HFF-Myc (cell line): ENCODE results near the gene FGF1.

Experiments used
- DNase-seq: peaks from one replicate; pipeline ENCODE4 v3.0.0-alpha.2; 2011; ENCODE audit warnings: low read depth; ENCODE audit errors: extremely low read depth
- H3K4me3 ChIP-seq: replicated peaks from 2 replicates; pipeline ENCODE4 v1.5.1; 2011; ENCODE audit warnings: low read depth, mild to moderate bottlenecking, control low read depth, low read length
- CTCF ChIP-seq: IDR thresholded peaks from 2 replicates; pipeline ENCODE4 v1.5.1; 2012; ENCODE audit warnings: mild to moderate bottlenecking, low read depth, low read length, control low read depth; ENCODE audit errors: missing control alignments

The FGF1 gene

GRCh38 chr5:142584891-142585290 lies 101.0 kb downstream of the FGF1 start:
- TF ChIP-seq CTCF, result no peak
- DNase-seq, result no peak
- H3K4me3 ChIP-seq, result no peak overlapping the region

- TF ChIP-seq CTCF, result no peak
- no peak overlapping the region for H3K4me3 ChIP-seq
Measured at GRCh38 chr5:142578161-142578830, 107.6 kb downstream of the FGF1 start.

GRCh38 chr5:142576804-142577203 lies 109.1 kb downstream of the FGF1 start:
- H3K4me3 ChIP-seq, result no peak overlapping the region
- no peak for DNase-seq
- TF ChIP-seq CTCF, result no peak

More at GRCh38 chr5:142578161-142578830, 107.6 kb downstream of the FGF1 start:
- DNase-seq, result no peak

GRCh38 chr5:142576303-142576702 lies 109.6 kb downstream of the FGF1 start:
- no peak overlapping the region for H3K4me3 ChIP-seq
- TF ChIP-seq CTCF, result no peak
- DNase-seq, result no peak

GRCh38 chr5:142572006-142572405 lies 113.9 kb downstream of the FGF1 start:
- no peak overlapping the region for H3K4me3 ChIP-seq
- DNase-seq, result no peak
- TF ChIP-seq CTCF, result no peak

- H3K4me3 ChIP-seq, result no peak overlapping the region
- no peak for DNase-seq
- TF ChIP-seq CTCF, result no peak
Measured at GRCh38 chr5:142571371-142571770, 114.5 kb downstream of the FGF1 start.

- no peak overlapping the region for H3K4me3 ChIP-seq
- no peak for TF ChIP-seq CTCF
- no peak for DNase-seq
Measured at GRCh38 chr5:142569905-142570304, 116.0 kb downstream of the FGF1 start.
